ENCODE measurements around the gene ADCY9. TPM values are rescaled to one million over a fixed set of nuclear protein-coding genes. Genes with fewer than 3 reads are reported as not detected.

The ADCY9 gene
- polyA plus RNA-seq, 2 of the 4 experiments (the other 2 are of a cell fraction), result 6.2 to 7.6 TPM

- ChIA-PET POLR2A (no interaction called here), CTCF (no interaction called here)
- FAIRE-seq (no peak), DNase-seq (ENCODE audit: low read depth in 1 of 2, low spot score in 1 of 2) (no peak), ATAC-seq (no peak)
- Histone ChIP-seq H3K9me3 (no peaks in the 10 kb centered on the region), H3K4me2 (no peak overlapping the region), H3K4me1 (peaks cover 19% of the 10 kb centered on the region), H3K27ac (no peak overlapping the region), H3K4me3 (no peak overlapping the region)
- 93% methylated on average over 3 of the region's 3 CpGs for WGBS (ENCODE audit: missing lambda C conversion rate)
- TF ChIP-seq RAD21 (conservative IDR thresholded peaks at IDR 0.05 in 1 of 2, IDR thresholded peaks at IDR 0.05 in 1 of 2), result no peak
Measured at GRCh38 chr16:4051591-4051990, 64.7 kb downstream of the ADCY9 start.

- ChIA-PET CTCF (interaction anchor here (0.8 to 1.7 kb wide), 3 partner anchors 15 to 78 kb away, joined by 3 to 4 read pairs (median 3); no protein-coding TSS in a partner anchor), POLR2A (no interaction called here)
- Histone ChIP-seq H3K27ac (no peak overlapping the region), H3K9me3 (no peaks in the 10 kb centered on the region), H3K4me2 (no peak overlapping the region), H3K4me3 (no peak overlapping the region), H3K4me1 (peaks cover 22% of the 10 kb centered on the region)
- ATAC-seq (no peak), DNase-seq (ENCODE audit: low read depth in 1 of 2, low spot score in 1 of 2) (no peak), FAIRE-seq (no peak)
- TF ChIP-seq MAX (IDR thresholded peaks at IDR 0.05) (no peak), ZSCAN20 (CRISPR knock-in tag; IDR thresholded peaks at IDR 0.05) (no peak), REST (IDR thresholded peaks at IDR 0.05) (no peak), CTCF (IDR thresholded peaks at IDR 0.05) (no peak), GATA3 (IDR thresholded peaks at IDR 0.05; ENCODE audit: borderline replicate concordance) (no peak), BHLHE40 (IDR thresholded peaks at IDR 0.05; ENCODE audit: low read depth, low read length) (no peak), POLR2A (IDR thresholded peaks at IDR 0.05; ENCODE audit: low read length) (no peak), MYC (IDR thresholded peaks at IDR 0.05; ENCODE audit: borderline replicate concordance, low read length) (no peak), HEYL (CRISPR knock-in tag; IDR thresholded peaks at IDR 0.05) (no peak), HOXA7 (CRISPR knock-in tag; IDR thresholded peaks at IDR 0.05) (no peak)
- WGBS (ENCODE audit: missing lambda C conversion rate), result 90% methylated on average over 8 of the region's 8 CpGs
Measured at GRCh38 chr16:4049031-4049430, 67.2 kb downstream of the ADCY9 start.

- ATAC-seq (no peak), FAIRE-seq (no peak), DNase-seq (ENCODE audit: low read depth in 1 of 2, low spot score in 1 of 2) (no peak)
- ChIA-PET POLR2A (no interaction called here), CTCF (interaction anchor here (0.8 to 0.9 kb wide), 2 partner anchors 15 to 65 kb away, joined by 3 to 4 read pairs; no protein-coding TSS in a partner anchor)
- WGBS (ENCODE audit: missing lambda C conversion rate), result 84% methylated on average over 9 of the region's 9 CpGs
- H3K4me2 ChIP-seq, result no peak overlapping the region
- H3K4me3 ChIP-seq, result no peak overlapping the region
- H3K4me1 ChIP-seq, result peaks cover 17% of the 10 kb centered on the region
- H3K27ac ChIP-seq, result no peak overlapping the region
- H3K9me3 ChIP-seq, result no peaks in the 10 kb centered on the region
- no peak for TF ChIP-seq USF2 (IDR thresholded peaks at IDR 0.05)
- TF ChIP-seq MAFK (IDR thresholded peaks at IDR 0.05; ENCODE audit: partially characterized antibody), result no peak
- TF ChIP-seq HOXB5 (CRISPR knock-in tag; IDR thresholded peaks at IDR 0.05), result no peak
- TF ChIP-seq FOSB (CRISPR knock-in tag; IDR thresholded peaks at IDR 0.05), result no peak
- no peak for TF ChIP-seq RCOR1 (IDR thresholded peaks at IDR 0.05; ENCODE audit: low read depth, low read length)
- no peak for TF ChIP-seq BCL3 (IDR thresholded peaks at IDR 0.05)
- TF ChIP-seq ZSCAN20 (CRISPR knock-in tag; IDR thresholded peaks at IDR 0.05), result no peak
- TF ChIP-seq PBX3 (IDR thresholded peaks at IDR 0.05), result no peak
- TF ChIP-seq EHF (CRISPR knock-in tag; IDR thresholded peaks at IDR 0.05), result no peak
- no peak for TF ChIP-seq CTCF (IDR thresholded peaks at IDR 0.05)
- TF ChIP-seq SREBF2 (IDR thresholded peaks at IDR 0.05), result no peak
- no peak for TF ChIP-seq JUNB (IDR thresholded peaks at IDR 0.05)
- no peak for TF ChIP-seq ZC3H11A (IDR thresholded peaks at IDR 0.05)
- no peak for TF ChIP-seq HES2 (IDR thresholded peaks at IDR 0.05)
- no peak for TF ChIP-seq POLR2A (IDR thresholded peaks at IDR 0.05; ENCODE audit: low read length)
Measured at GRCh38 chr16:4048481-4048880, 67.8 kb downstream of the ADCY9 start.

Data from A549 (cell line).